ENCODE data around the gene FAM89A. TPM values are rescaled to one million over a fixed set of nuclear protein-coding genes. Genes with fewer than 3 reads are reported as not detected.
"Not testable (repeated sequence)": the region's sequence is repeated elsewhere in the genome, so short reads cannot be mapped to it uniquely, and the experiment has no call there.

FAM89A gene
- total RNA-seq, 3 donors from 2014 or later (not counting 1 experiment from before 2014, with no cell fraction given) = 1.4 to 2.5 (median 2.0) TPM

- 15% methylated on average over 7 of the region's 7 CpGs for WGBS (ENCODE audit: insufficient coverage)
- H3K27ac Mint-ChIP-seq = no peak overlapping the region
- Histone ChIP-seq H3K9me3 (ENCODE audit: control insufficient read depth, insufficient read depth, low read length) (no peaks in the 10 kb centered on the region), H3K4me3 (ENCODE audit: low read length) (no peak overlapping the region), H3K36me3 (ENCODE audit: control insufficient read depth, insufficient read depth, low read length) (no peaks in the 10 kb centered on the region), H3K27ac (ENCODE audit: low read length) (no peak overlapping the region), H3K4me1 (ENCODE audit: control insufficient read depth, insufficient read depth, low read length) (peaks cover 4% of the 10 kb centered on the region), H3K27me3 (ENCODE audit: control insufficient read depth, insufficient read depth, low read length) (no peaks in the 10 kb centered on the region)
- no peak for DNase-seq
- no peak for ATAC-seq
- H3K9me3 Mint-ChIP-seq = no peaks in the 10 kb centered on the region
- peaks cover 18 to 26% of the 10 kb centered on the region in 2 donors for H3K4me1 Mint-ChIP-seq
- peaks cover 0 to 6% of the 10 kb centered on the region in 2 donors for H3K27me3 Mint-ChIP-seq (ENCODE audit: low read depth in 2 of 2)
- TF ChIP-seq CTCF (IDR thresholded peaks at IDR 0.05) = no peak
- H3K4me3 Mint-ChIP-seq = no peak overlapping the region
- no peaks in the 10 kb centered on the region for H3K36me3 Mint-ChIP-seq
- intact Hi-C loops (cut with micrococcal nuclease) = no loop called here
Measured at GRCh38 chr1:231032963-231033362, 7.1 kb downstream of the FAM89A start.

GRCh38 chr1:231029841-231030240 is 10.2 kb downstream of the FAM89A start:
- intact Hi-C loops (cut with micrococcal nuclease) = no loop called here
- H3K9me3 Mint-ChIP-seq = no peaks in the 10 kb centered on the region
- H3K4me3 ChIP-seq (ENCODE audit: low read length) = no peak overlapping the region
- no peaks in the 10 kb centered on the region for H3K4me1 ChIP-seq (ENCODE audit: control insufficient read depth, insufficient read depth, low read length)
- H3K36me3 Mint-ChIP-seq = no peaks in the 10 kb centered on the region
- H3K27me3 ChIP-seq (ENCODE audit: control insufficient read depth, insufficient read depth, low read length) = no peaks in the 10 kb centered on the region
- H3K9me3 ChIP-seq (ENCODE audit: control insufficient read depth, insufficient read depth, low read length) = no peaks in the 10 kb centered on the region
- 89% methylated on average over 6 of the region's 6 CpGs for WGBS (ENCODE audit: insufficient coverage)
- H3K27ac ChIP-seq (ENCODE audit: low read length) = no peak overlapping the region
- no peak for ATAC-seq
- no peak overlapping the region for H3K4me3 Mint-ChIP-seq
- H3K27ac Mint-ChIP-seq = no peak overlapping the region
- peaks cover 0 to 5% of the 10 kb centered on the region in 2 donors for H3K4me1 Mint-ChIP-seq
- H3K27me3 Mint-ChIP-seq (ENCODE audit: low read depth in 2 of 2) = peaks cover 0 to 2% of the 10 kb centered on the region in 2 donors
- H3K36me3 ChIP-seq (ENCODE audit: control insufficient read depth, insufficient read depth, low read length) = no peaks in the 10 kb centered on the region
- TF ChIP-seq CTCF (IDR thresholded peaks at IDR 0.05) = no peak
- DNase-seq = no peak

GRCh38 chr1:231029247-231029646 is 10.8 kb downstream of the FAM89A start:
- H3K9me3 ChIP-seq (ENCODE audit: control insufficient read depth, insufficient read depth, low read length); H3K4me1 Mint-ChIP-seq; DNase-seq; H3K4me1 ChIP-seq (ENCODE audit: control insufficient read depth, insufficient read depth, low read length); H3K9me3 Mint-ChIP-seq; H3K4me3 ChIP-seq (ENCODE audit: low read length); ATAC-seq; H3K27me3 Mint-ChIP-seq (ENCODE audit: low read depth in 2 of 2); H3K36me3 ChIP-seq (ENCODE audit: control insufficient read depth, insufficient read depth, low read length); H3K36me3 Mint-ChIP-seq; H3K27ac Mint-ChIP-seq; H3K27me3 ChIP-seq (ENCODE audit: control insufficient read depth, insufficient read depth, low read length); H3K27ac ChIP-seq (ENCODE audit: low read length); H3K4me3 Mint-ChIP-seq; intact Hi-C loops (cut with micrococcal nuclease): not testable (repeated sequence)
- 96% methylated on average over 3 of the region's 4 CpGs for WGBS (ENCODE audit: insufficient coverage)

- H3K27me3 Mint-ChIP-seq (ENCODE audit: low read depth in 2 of 2) = peaks cover 0 to 2% of the 10 kb centered on the region in 2 donors
- peaks cover 0 to 5% of the 10 kb centered on the region in 2 donors for H3K4me1 Mint-ChIP-seq
- no peaks in the 10 kb centered on the region for H3K36me3 Mint-ChIP-seq
- no peak for TF ChIP-seq CTCF (IDR thresholded peaks at IDR 0.05)
- DNase-seq = no peak
- Histone ChIP-seq H3K4me1 (ENCODE audit: control insufficient read depth, insufficient read depth, low read length) (no peaks in the 10 kb centered on the region), H3K4me3 (ENCODE audit: low read length) (no peak overlapping the region), H3K36me3 (ENCODE audit: control insufficient read depth, insufficient read depth, low read length) (no peaks in the 10 kb centered on the region), H3K27me3 (ENCODE audit: control insufficient read depth, insufficient read depth, low read length) (no peaks in the 10 kb centered on the region), H3K27ac (ENCODE audit: low read length) (no peak overlapping the region), H3K9me3 (ENCODE audit: control insufficient read depth, insufficient read depth, low read length) (no peaks in the 10 kb centered on the region)
- H3K9me3 Mint-ChIP-seq = no peaks in the 10 kb centered on the region
- no peak overlapping the region for H3K4me3 Mint-ChIP-seq
- intact Hi-C loops (cut with micrococcal nuclease) = no loop called here
- ATAC-seq = no peak
- H3K27ac Mint-ChIP-seq = peak overlapping the region in 1 of 2 donors; percentile 19
- 27% methylated on average over 6 of the region's 7 CpGs for WGBS (ENCODE audit: insufficient coverage)
Measured at GRCh38 chr1:231028682-231029081, 11.4 kb downstream of the FAM89A start.
